Activated B cell treated with CpG ODN at 0.5 μM for 24 hours (primary cell): ENCODE data around the gene RUVBL1. TPM values are rescaled to one million over a fixed set of nuclear protein-coding genes. Genes with fewer than 3 reads are reported as not detected.

Experiments
- ATAC-seq: fragments of 200-7000 bp; cut with Tn5 transposase; one replicate; pipeline ENCODE4 v1.10.0; 2021; ENCODE audit warnings: low read depth, mild to moderate bottlenecking, moderate library complexity
- CTCF ChIA-PET: fragments of 350-600 bp; sonication (Branson Sonifier 250); formaldehyde crosslinking; loops from one replicate; lab custom pipeline; 2021; ENCODE audit warnings: antibody characterized with exemption; lab: Charles Lee
- POLR2A ChIA-PET: fragments of 350-600 bp; sonication (Branson Sonifier 250); formaldehyde crosslinking; loops from one replicate; lab custom pipeline; 2021; ENCODE audit warnings: antibody characterized with exemption; lab: Charles Lee
- DNase-seq: peaks from one replicate; pipeline ENCODE4 v3.0.0; 2022
- H3K27ac Mint-ChIP-seq: one replicate; pipeline ENCODE4 v1.8.0; 2020; ENCODE audit warnings: mixed read lengths
- H3K27me3 Mint-ChIP-seq: one replicate; pipeline ENCODE4 v1.8.0; 2021; ENCODE audit warnings: mixed read lengths
- H3K36me3 Mint-ChIP-seq: one replicate; pipeline ENCODE4 v1.8.0; 2021; ENCODE audit warnings: low read depth, mixed read lengths
- H3K4me1 Mint-ChIP-seq: one replicate; pipeline ENCODE4 v1.8.0; 2021; ENCODE audit warnings: mixed read lengths
- H3K4me3 Mint-ChIP-seq: one replicate; pipeline ENCODE4 v1.8.0; 2020; ENCODE audit warnings: mild to moderate bottlenecking, mixed read lengths
- H3K9me3 Mint-ChIP-seq: one replicate; pipeline ENCODE4 v1.8.0; 2020; ENCODE audit warnings: mixed read lengths
- intact Hi-C: fragments of 100-400 bp; cut with micrococcal nuclease; formaldehyde crosslinking; loops from one replicate; pipeline ENCODE4 v1.15.1; 2024
- total RNA-seq: library from RNA; stranded (reverse); gene quantifications from 2 replicates; pipeline ENCODE4 v1.2.3, GENCODE V29; 2022
- TF ChIP-seq, protein P1 (sequence below): fragments of 200-600 bp; IDR thresholded peaks from one replicate; pipeline ENCODE4 v1.8.0; 2022; ENCODE audit warnings: antibody characterized with exemption, mild to moderate bottlenecking

RUVBL1 gene
- total RNA-seq, 1 donor from 2014 or later, result 44.8 TPM

DNA sequence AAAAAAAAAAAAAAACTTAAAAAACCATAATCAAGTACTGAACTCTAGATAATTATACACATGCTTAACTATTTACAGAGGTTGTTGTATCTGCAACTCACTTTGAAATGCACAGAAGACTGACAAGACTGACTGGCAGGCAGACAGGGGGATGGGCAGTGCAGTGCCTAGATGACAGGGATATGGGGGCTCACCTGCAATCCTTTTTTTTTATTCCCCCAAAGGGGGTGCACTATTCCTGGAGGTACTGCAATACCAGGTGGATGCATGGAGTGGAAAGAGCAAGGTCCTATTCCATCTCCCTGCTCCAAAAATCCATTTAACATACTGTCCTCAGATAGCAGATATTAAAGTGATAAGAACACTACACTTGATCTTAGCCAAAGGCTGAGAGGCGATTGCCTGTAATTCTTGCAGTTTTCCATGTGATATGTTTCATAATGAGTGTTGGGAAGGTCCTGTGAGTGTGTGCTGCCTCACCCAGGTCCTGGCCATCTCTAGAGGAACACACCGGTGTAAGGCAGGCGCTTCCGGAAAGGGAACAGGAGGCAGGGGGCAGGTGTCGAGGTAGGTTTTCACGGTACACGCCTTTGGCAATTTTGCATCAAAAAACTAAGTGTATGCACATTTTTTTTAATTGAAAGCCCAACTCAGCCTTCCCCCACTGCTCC, 48.6 kb downstream of the RUVBL1 start:
- intact Hi-C loops, result loop anchor here (1.0 to 5.0 kb wide), 5 partner anchors 23 to 1093 kb away; partner anchors contain the start of genes PLXNA1 and SEC61A1
- CTCF ChIA-PET, result interaction anchor here (1.2 kb wide), 1 partner anchor 49 kb away, joined by 5 read pairs; the partner anchor contains the start of gene RUVBL1
- DNase-seq, result no peak
- Mint-ChIP-seq H3K27ac (no peak overlapping the region), H3K27me3 (no peaks in the 10 kb centered on the region), H3K4me1 (peaks cover 13% of the 10 kb centered on the region), H3K9me3 (no peaks in the 10 kb centered on the region), H3K4me3 (peak overlapping the region; percentile 79), H3K36me3 (peaks cover 31% of the 10 kb centered on the region)
- ATAC-seq, result no peak
- TF ChIP-seq, protein P1, sequence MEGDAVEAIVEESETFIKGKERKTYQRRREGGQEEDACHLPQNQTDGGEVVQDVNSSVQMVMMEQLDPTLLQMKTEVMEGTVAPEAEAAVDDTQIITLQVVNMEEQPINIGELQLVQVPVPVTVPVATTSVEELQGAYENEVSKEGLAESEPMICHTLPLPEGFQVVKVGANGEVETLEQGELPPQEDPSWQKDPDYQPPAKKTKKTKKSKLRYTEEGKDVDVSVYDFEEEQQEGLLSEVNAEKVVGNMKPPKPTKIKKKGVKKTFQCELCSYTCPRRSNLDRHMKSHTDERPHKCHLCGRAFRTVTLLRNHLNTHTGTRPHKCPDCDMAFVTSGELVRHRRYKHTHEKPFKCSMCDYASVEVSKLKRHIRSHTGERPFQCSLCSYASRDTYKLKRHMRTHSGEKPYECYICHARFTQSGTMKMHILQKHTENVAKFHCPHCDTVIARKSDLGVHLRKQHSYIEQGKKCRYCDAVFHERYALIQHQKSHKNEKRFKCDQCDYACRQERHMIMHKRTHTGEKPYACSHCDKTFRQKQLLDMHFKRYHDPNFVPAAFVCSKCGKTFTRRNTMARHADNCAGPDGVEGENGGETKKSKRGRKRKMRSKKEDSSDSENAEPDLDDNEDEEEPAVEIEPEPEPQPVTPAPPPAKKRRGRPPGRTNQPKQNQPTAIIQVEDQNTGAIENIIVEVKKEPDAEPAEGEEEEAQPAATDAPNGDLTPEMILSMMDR, result no peak
- POLR2A ChIA-PET, result interaction anchor here (1.4 kb wide), 1 partner anchor 49 kb away, joined by 7 read pairs; the partner anchor contains the start of gene RUVBL1

GRCh38 chr3:128073807-128074206, 49.8 kb downstream of the RUVBL1 start:
- intact Hi-C loops, result no loop called here
- DNase-seq (no peak), ATAC-seq (no peak)
- H3K4me3 Mint-ChIP-seq, result no peak overlapping the region
- TF ChIP-seq, protein P1, result no peak
- no peaks in the 10 kb centered on the region for H3K27me3 Mint-ChIP-seq
- no peaks in the 10 kb centered on the region for H3K9me3 Mint-ChIP-seq
- H3K4me1 Mint-ChIP-seq, result peaks cover 13% of the 10 kb centered on the region
- ChIA-PET POLR2A (interaction anchor here (0.5 to 0.7 kb wide), 5 partner anchors 22 to 1999 kb away, joined by 3 to 4 read pairs (median 3); partner anchors contain the start of genes EEFSEC and ZXDC), CTCF (interaction anchor here (1.3 to 1.5 kb wide), 2 partner anchors 18 to 60 kb away, joined by 4 to 7 read pairs; no protein-coding TSS in a partner anchor)
- H3K27ac Mint-ChIP-seq, result no peak overlapping the region
- peaks cover 30% of the 10 kb centered on the region for H3K36me3 Mint-ChIP-seq

DNA sequence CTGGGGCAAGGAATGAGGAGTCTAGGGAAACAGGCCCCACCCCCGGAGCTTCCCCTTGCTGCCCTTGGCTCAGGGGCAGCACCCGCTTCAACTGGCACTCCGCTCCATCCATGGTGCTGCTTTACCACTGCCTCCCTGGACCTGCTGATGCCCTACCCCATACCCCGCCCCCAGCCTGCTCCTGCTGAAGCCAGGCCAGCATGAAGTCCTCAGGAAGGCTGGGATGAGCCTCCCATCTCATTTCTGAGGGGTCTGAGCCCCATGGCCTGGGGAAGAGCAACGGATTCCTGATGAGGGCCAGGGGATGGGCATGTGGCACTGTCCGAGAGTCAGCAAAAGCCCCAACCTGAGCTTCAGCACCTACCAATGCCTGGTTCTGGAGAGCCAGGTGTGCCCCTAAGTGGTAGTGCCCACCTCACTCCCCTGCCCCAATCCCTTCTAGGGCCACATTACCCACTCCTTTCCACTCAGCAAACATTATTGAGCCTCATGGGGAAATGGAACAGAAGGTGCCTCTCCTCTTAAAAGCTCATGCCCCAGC, 50.4 kb downstream of the RUVBL1 start:
- no peak for DNase-seq
- CTCF ChIA-PET, result interaction anchor here (1.3 to 1.5 kb wide), 2 partner anchors 17 to 60 kb away, joined by 4 to 7 read pairs; no protein-coding TSS in a partner anchor
- Mint-ChIP-seq H3K4me1 (peaks cover 13% of the 10 kb centered on the region), H3K9me3 (no peaks in the 10 kb centered on the region), H3K36me3 (peaks cover 34% of the 10 kb centered on the region), H3K27me3 (no peaks in the 10 kb centered on the region), H3K4me3 (no peak overlapping the region), H3K27ac (no peak overlapping the region)
- no peak for ATAC-seq
- TF ChIP-seq, protein P1, result no peak
- POLR2A ChIA-PET, result interaction anchor here (0.5 to 0.7 kb wide), 2 partner anchors 80 to 1999 kb away, joined by 3 read pairs; partner anchors contain the start of gene EEFSEC
- intact Hi-C loops, result no loop called here

- H3K36me3 Mint-ChIP-seq, result peaks cover 40% of the 10 kb centered on the region
- TF ChIP-seq, protein P1, result no peak
- H3K27ac Mint-ChIP-seq, result no peak overlapping the region
- DNase-seq (no peak), ATAC-seq (no peak)
- intact Hi-C loops, result no loop called here
- H3K9me3 Mint-ChIP-seq, result no peaks in the 10 kb centered on the region
- H3K4me3 Mint-ChIP-seq, result no peak overlapping the region
- no peaks in the 10 kb centered on the region for H3K27me3 Mint-ChIP-seq
- peaks cover 11% of the 10 kb centered on the region for H3K4me1 Mint-ChIP-seq
- CTCF ChIA-PET, result interaction anchor here (1.5 kb wide), 1 partner anchor 61 kb away, joined by 7 read pairs; no protein-coding TSS in a partner anchor
- POLR2A ChIA-PET, result no interaction called here
These were observed 51.0 kb downstream of the RUVBL1 start for GRCh38 chr3:128072454-128073184.
